Nephron progenitor cell (in vitro differentiated cells): ENCODE results near the gene OAS3.

Experiments
- DNase-seq: peaks from one replicate; pipeline ENCODE4 v3.0.0; 2021
- H3K27ac Mint-ChIP-seq: 2 replicates; pipeline ENCODE4 v1.8.0; 2021; ENCODE audit warnings: mild to moderate bottlenecking, moderate library complexity, mixed read lengths
- H3K27me3 Mint-ChIP-seq: 2 replicates; pipeline ENCODE4 v1.8.0; 2021; ENCODE audit warnings: mild to moderate bottlenecking, low read depth, mixed read lengths; ENCODE audit not compliant: poor library complexity
- H3K36me3 Mint-ChIP-seq: 2 replicates; pipeline ENCODE4 v1.8.0; 2021; ENCODE audit warnings: low read depth, mixed read lengths
- H3K4me1 Mint-ChIP-seq: 2 replicates; pipeline ENCODE4 v1.8.0; 2021; ENCODE audit warnings: mixed read lengths
- H3K4me3 Mint-ChIP-seq: 2 replicates; pipeline ENCODE4 v1.8.0; 2021; ENCODE audit warnings: mild to moderate bottlenecking, moderate library complexity, mixed read lengths
- H3K9me3 Mint-ChIP-seq: 2 replicates; pipeline ENCODE4 v1.8.0; 2021; ENCODE audit warnings: mild to moderate bottlenecking, moderate library complexity, mixed read lengths
- CTCF ChIP-seq: fragments of 200-600 bp; sonication (generic); IDR thresholded peaks from 2 replicates; pipeline ENCODE4 v1.5.0; 2021; ENCODE audit warnings: antibody characterized with exemption

Gene OAS3

GRCh38 chr12:112944024-112944690 lies 5.9 kb downstream of the OAS3 start:
- no peak for TF ChIP-seq CTCF
- no peaks in the 10 kb centered on the region for H3K4me1 Mint-ChIP-seq
- H3K4me3 Mint-ChIP-seq = no peak overlapping the region
- H3K27ac Mint-ChIP-seq = peak overlapping the region; percentile 16
- no peak for DNase-seq
- no peaks in the 10 kb centered on the region for H3K36me3 Mint-ChIP-seq
- H3K27me3 Mint-ChIP-seq = peaks cover 57% of the 10 kb centered on the region
- no peaks in the 10 kb centered on the region for H3K9me3 Mint-ChIP-seq

GRCh38 chr12:112945515-112945914 lies 7.2 kb downstream of the OAS3 start:
- DNase-seq = no peak
- H3K36me3 Mint-ChIP-seq = no peaks in the 10 kb centered on the region
- peak overlapping the region; percentile 64 for H3K27ac Mint-ChIP-seq
- no peaks in the 10 kb centered on the region for H3K4me1 Mint-ChIP-seq
- no peaks in the 10 kb centered on the region for H3K9me3 Mint-ChIP-seq
- no peak for TF ChIP-seq CTCF
- no peak overlapping the region for H3K4me3 Mint-ChIP-seq
- peaks cover 43% of the 10 kb centered on the region for H3K27me3 Mint-ChIP-seq

- Mint-ChIP-seq H3K4me1 (no peaks in the 10 kb centered on the region), H3K9me3 (no peaks in the 10 kb centered on the region), H3K36me3 (no peaks in the 10 kb centered on the region), H3K27me3 (peaks cover 34% of the 10 kb centered on the region), H3K4me3 (no peak overlapping the region), H3K27ac (no peak overlapping the region)
- TF ChIP-seq CTCF = no peak
- no peak for DNase-seq
These were observed 8.1 kb downstream of the OAS3 start for GRCh38 chr12:112946236-112947000.

GRCh38 chr12:112947314-112947713 lies 9.0 kb downstream of the OAS3 start:
- TF ChIP-seq CTCF = no peak
- H3K9me3 Mint-ChIP-seq = no peaks in the 10 kb centered on the region
- no peak for DNase-seq
- H3K4me1 Mint-ChIP-seq = no peaks in the 10 kb centered on the region
- no peak overlapping the region for H3K4me3 Mint-ChIP-seq
- no peak overlapping the region for H3K27ac Mint-ChIP-seq
- H3K27me3 Mint-ChIP-seq = peaks cover 26% of the 10 kb centered on the region
- H3K36me3 Mint-ChIP-seq = no peaks in the 10 kb centered on the region

GRCh38 chr12:112947761-112948160 lies 9.5 kb downstream of the OAS3 start:
- Mint-ChIP-seq H3K4me1 (no peaks in the 10 kb centered on the region), H3K36me3 (no peaks in the 10 kb centered on the region), H3K27ac (no peak overlapping the region), H3K27me3 (peaks cover 26% of the 10 kb centered on the region), H3K9me3 (no peaks in the 10 kb centered on the region), H3K4me3 (no peak overlapping the region)
- DNase-seq = no peak
- no peak for TF ChIP-seq CTCF
